Measurements from ENCODE around the gene ITGA2B.
A peak's percentile ranks its signal among the peaks of the same experiment; 100 is the strongest.
"Not testable (repeated sequence)": the region's sequence is repeated elsewhere in the genome, so short reads cannot be mapped to it uniquely, and the experiment has no call there.

ITGA2B gene

DNA sequence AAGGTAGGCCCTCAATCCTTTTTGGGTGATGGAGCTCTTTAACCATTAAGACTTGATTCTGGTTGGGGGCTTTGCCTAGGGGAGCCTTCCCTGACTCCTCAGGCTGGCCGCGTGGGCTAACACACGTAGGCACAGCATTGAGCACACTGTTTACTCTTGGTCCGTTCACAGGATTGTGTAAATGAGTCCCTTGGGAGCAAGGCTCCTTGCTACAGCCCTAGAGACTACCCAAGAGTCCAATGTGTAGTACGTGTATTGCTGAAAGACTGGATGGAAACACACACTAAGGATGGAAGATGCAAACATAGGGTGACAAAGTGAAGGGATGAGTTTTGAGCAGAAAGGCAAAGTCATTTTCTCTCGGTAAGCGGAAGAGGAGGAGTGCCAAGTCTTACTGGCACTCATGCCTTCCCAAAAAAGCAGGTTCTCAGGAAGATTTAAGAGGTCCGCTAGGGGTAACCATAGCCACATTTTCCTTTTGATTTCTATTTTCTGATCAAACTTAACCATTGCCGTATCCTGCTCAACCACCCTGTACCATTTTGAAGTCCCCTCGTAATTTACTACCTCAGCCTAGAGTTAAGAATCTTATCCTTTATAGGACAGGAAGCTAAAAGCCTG, 911 bp upstream of the ITGA2B start:
- DNase-seq (ENCODE audit: low read depth), result no peak

DNA sequence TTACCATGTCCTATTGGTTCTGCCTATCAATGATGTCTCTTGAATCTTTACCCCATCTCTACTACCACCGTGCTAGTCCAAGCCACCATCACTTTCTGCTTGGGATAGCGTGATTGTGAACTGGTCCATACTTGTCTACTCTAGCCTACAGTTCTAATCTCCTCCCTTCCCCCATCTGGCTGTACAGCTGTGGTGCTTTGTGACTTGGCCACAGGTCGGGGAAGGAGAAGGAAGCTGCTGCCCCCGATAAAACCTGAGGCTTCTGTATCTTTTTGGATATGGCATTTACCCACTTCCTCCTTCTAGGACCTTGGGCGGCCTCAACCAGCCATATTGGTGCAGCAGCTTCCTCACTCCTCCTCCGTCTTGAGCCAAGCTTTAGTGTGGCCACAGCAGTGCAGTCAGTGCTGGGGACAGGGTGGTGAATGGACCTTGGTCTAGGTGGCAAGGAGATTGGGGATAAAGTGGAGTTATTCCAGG, 314 bp upstream of the ITGA2B start:
- no peak for DNase-seq (ENCODE audit: low read depth)

GRCh38 chr17:44387804-44388203, 1.6 kb downstream of the ITGA2B start:
- DNase-seq (ENCODE audit: low read depth), result no peak

DNA sequence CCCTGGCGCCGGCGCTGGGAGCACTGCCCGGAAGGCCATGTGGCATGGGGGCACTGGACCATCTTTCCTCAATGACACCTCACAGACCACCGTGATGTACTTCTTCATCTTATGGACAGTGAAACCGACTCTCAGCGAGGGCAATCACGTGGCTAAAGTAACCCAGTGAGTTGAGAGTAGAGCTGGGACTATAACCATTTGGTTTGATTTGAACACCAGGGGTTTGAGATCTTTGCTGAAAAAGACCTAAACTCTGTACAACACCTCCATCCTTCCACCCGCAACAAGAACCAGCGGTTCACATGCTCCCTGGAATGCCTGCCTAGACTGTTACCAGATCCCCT, 3.3 kb downstream of the ITGA2B start:
- no peak for DNase-seq (ENCODE audit: low read depth)

GRCh38 chr17:44385287-44386181, 3.9 kb downstream of the ITGA2B start:
- DNase-seq (ENCODE audit: low read depth), result peak; percentile 78

- no peak for DNase-seq (ENCODE audit: low read depth)
Measured at GRCh38 chr17:44384823-44385286, 4.6 kb downstream of the ITGA2B start.

GRCh38 chr17:44384281-44384822, 5.1 kb downstream of the ITGA2B start:
- no peak for DNase-seq (ENCODE audit: low read depth)

DNA sequence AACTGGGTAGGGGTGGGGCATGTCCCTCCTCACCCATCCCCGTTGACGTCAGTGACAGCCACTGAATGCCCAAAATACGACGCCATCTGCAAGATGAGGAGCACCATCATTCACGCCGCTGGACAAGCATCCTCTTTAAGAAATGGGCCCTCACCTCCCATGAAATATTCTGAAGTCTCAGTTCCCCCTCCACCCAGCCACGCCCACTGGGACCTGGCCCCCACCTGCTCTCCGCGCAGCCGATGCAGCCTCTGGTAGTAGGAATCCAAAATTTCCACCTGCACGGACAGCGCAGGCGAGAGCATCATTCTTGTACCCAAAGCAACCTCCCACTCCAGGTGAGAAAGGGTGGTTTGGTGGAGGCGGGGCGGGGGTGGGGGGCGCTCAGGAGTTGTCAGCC, 5.6 kb downstream of the ITGA2B start:
- no peak for DNase-seq (ENCODE audit: low read depth)

GRCh38 chr17:44383363-44383762, 6.1 kb downstream of the ITGA2B start:
- no peak for DNase-seq (ENCODE audit: low read depth)

- no peak for DNase-seq (ENCODE audit: low read depth)
Measured at GRCh38 chr17:44382917-44383316, 6.5 kb downstream of the ITGA2B start.

DNA sequence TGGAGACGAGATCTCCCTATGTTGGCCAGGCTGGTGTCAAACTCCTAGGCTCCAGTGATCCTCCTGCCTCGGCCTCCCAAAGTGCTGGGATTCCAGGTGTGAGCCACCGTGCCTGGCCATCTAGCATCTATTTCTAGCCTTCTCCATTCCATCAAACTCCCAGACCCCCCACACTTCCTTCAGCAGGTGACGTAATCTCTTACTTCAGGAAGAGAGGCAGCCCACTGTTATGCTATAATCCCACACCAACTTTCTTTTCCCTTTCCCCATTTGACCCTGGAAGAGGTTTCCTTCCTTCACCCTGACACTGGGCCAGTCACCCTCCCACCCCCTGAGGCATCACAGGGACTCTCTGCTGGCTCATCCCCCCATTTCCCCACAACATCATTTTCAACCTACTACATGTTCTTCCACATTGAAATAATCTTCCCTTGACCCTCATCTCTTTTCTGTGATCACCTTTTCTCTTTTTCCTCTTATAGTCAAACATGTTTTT, 7.6 kb downstream of the ITGA2B start:
- DNase-seq (ENCODE audit: low read depth), result no peak

GRCh38 chr17:44380767-44381166, 8.7 kb downstream of the ITGA2B start:
- DNase-seq (ENCODE audit: low read depth), result no peak

GRCh38 chr17:44379887-44380286, 9.6 kb downstream of the ITGA2B start:
- no peak for DNase-seq (ENCODE audit: low read depth)

GRCh38 chr17:44378171-44378705, 11.2 kb downstream of the ITGA2B start:
- no peak for DNase-seq (ENCODE audit: low read depth)

- DNase-seq (ENCODE audit: low read depth), result no peak
Measured at GRCh38 chr17:44376779-44377178, 12.7 kb downstream of the ITGA2B start.

DNA sequence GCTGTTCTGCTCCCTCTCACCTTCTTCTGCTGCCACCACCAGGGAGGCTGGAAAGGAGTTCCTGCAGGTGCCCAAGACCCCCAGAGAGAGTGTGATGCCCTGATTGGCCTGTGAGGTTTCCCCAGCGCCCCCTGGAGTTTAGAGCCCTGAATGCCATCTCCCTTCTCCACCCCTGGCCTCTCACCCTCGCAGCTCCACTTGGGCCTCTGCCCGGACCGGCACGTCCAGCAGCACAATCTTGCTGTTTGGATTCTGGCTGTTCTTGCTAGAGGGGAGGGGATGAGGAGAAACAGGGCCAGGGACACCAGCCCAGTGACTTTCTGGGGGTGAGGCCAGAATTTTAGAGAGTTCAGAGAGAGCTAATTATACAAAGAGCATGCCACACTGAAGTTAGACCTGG, 13.3 kb downstream of the ITGA2B start:
- DNase-seq (ENCODE audit: low read depth), result no peak

GRCh38 chr17:44375196-44376017, 14.0 kb downstream of the ITGA2B start:
- DNase-seq (ENCODE audit: low read depth), result no peak

DNA sequence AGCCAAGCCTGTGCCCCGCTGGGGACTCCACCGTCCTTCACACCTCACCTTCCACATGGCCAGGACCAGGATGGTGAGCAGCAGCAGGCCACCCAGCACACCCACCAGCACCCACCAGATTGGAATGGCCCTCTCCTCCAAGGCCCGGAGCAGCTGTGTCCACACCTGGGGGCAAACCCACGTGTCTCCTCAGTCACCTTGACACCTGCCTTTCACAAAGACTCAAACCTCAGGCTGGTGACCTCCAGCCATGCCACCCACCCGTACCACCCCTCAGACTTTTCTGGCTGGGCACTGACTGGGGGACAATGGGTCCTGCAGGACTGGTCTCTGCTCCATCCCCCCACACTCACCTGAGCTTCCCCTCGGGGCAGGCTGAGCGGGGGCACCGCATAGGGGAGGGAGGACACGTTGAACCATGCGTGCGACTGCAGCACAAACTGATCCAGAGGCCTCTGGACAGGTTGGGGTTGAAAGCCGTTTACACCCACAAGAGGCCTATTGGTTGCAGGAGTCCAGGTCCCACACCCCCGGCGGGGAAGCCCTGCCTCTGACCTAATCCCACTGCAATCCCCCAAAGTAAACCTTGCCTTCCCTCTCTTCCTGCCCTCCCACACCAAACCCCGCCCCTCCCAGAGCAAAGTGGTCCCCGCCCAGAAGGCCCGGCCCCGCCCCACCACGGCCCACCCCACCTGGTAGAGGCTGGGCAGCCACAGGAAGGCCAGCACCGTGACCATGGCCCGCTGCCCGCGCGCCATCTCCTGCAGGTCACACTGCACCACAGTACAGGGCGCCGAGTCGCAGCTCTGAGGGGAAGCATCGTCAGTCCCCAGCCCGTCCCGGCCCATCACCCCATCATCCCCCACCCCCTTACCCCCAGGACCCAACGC, 14.9 kb downstream of the ITGA2B start:
- no peak for DNase-seq (ENCODE audit: low read depth)

DNA sequence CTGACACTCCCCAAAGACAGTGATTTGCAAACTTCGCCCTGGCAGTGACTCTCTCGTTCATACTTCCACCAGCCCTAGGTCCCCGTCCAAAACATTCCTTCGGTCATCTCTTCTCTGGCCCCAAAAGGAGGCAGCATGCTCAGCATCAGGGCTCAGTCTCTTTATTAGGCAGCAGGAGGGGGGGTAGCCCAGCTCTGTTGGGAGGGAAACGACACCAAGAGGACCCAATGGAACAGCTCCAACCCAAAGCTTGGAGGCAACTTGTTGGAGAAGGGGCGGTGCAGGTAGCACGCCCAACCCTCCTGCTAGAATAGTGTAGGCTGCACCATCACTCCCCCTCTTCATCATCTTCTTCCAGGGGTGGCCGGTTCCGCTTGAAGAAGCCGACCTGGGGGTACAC, 17.4 kb downstream of the ITGA2B start:
- no peak for DNase-seq (ENCODE audit: low read depth)

GRCh38 chr17:44369414-44370023, 19.9 kb downstream of the ITGA2B start:
- not testable (repeated sequence) for DNase-seq (ENCODE audit: low read depth)

Measured in T follicular helper cell (primary cell).